HEK293 (cell line): ENCODE measurements around the gene MICAL3.

Source experiments
- CTCF ChIA-PET: fragments of 350-600 bp; formaldehyde crosslinking; extraction: SDS; loops from one replicate; lab custom pipeline; 2021; ENCODE audit warnings: antibody characterized with exemption; lab: Yijun Ruan, JAX
- POLR2A ChIA-PET: fragments of 300-600 bp; formaldehyde crosslinking; extraction: SDS; loops from one replicate; lab custom pipeline; 2020; ENCODE audit warnings: antibody characterized with exemption, inconsistent platforms; lab: Yijun Ruan, JAX
- H3K27ac ChIP-seq: fragments of 200-500 bp; sonication (Bioruptor generic); 2 replicates; pipeline ENCODE4 v1.5.1; 2014; ENCODE audit warnings: low read depth, low read length, control low read depth, inconsistent platforms; ENCODE audit errors: extremely low read depth
- H3K36me3 ChIP-seq, 2 experiments: fragments of 200-500 bp in 1 of 2; sonication (Bioruptor generic) in 1 of 2; 1 replicate in 1 of 2; 2 replicates in 1 of 2; pipeline ENCODE4 v1.5.1; 2014 to 2017; ENCODE audit warnings: inconsistent platforms in 2 of 2, low read length in 2 of 2; ENCODE audit not compliant: control insufficient read depth in 2 of 2, insufficient read depth in 1 of 2
- H3K4me1 ChIP-seq: fragments of 200-500 bp; sonication (Bioruptor generic); 2 replicates; pipeline ENCODE4 v1.5.1; 2014; ENCODE audit warnings: mild to moderate bottlenecking, low read length, inconsistent platforms; ENCODE audit not compliant: control insufficient read depth, insufficient read depth
- H3K4me3 ChIP-seq: 2 replicates; pipeline ENCODE4 v1.5.1; 2011; ENCODE audit warnings: low read depth, mild to moderate bottlenecking, control low read depth, low read length, moderate library complexity
- H3K9me3 ChIP-seq: fragments of 200-500 bp; sonication (Bioruptor generic); 2 replicates; pipeline ENCODE4 v1.5.1; 2014; ENCODE audit warnings: low read depth, low read length, inconsistent platforms; ENCODE audit not compliant: control insufficient read depth, insufficient read depth
- GLIS2 ChIP-seq: fragments of 450-650 bp; formaldehyde crosslinking; IDR thresholded peaks from 2 replicates; pipeline ENCODE4 v1.5.1; 2016; ENCODE audit warnings: missing biosample characterization, missing genetic modification characterization
- HOXC10 ChIP-seq: sonication (generic); formaldehyde crosslinking; IDR thresholded peaks from 2 replicates; pipeline ENCODE4 v1.8.1; 2023; ENCODE audit warnings: mild to moderate bottlenecking, missing genetic modification reagents
- HOXD13 ChIP-seq: sonication (generic); formaldehyde crosslinking; IDR thresholded peaks from 2 replicates; pipeline ENCODE4 v1.8.0; 2022; ENCODE audit warnings: missing genetic modification reagents, borderline replicate concordance
- KLF16 ChIP-seq: fragments of 450-650 bp; formaldehyde crosslinking; IDR thresholded peaks from 2 replicates; pipeline ENCODE4 v1.5.1; 2017; ENCODE audit warnings: missing biosample characterization, missing genetic modification characterization
- MZF1 ChIP-seq: fragments of 450-650 bp; formaldehyde crosslinking; IDR thresholded peaks from 2 replicates; pipeline ENCODE4 v1.5.1; 2017; ENCODE audit warnings: missing biosample characterization, missing genetic modification characterization, borderline replicate concordance
- SP2 ChIP-seq: fragments of 450-650 bp; formaldehyde crosslinking; IDR thresholded peaks from 2 replicates; pipeline ENCODE4 v1.5.1; 2016; ENCODE audit warnings: missing biosample characterization, missing genetic modification characterization
- TRIM28 ChIP-seq: IDR thresholded peaks from 2 replicates; pipeline ENCODE4 v1.6.1; 2011; ENCODE audit warnings: low read length, control low read depth, borderline replicate concordance
- ZBTB17 ChIP-seq: fragments of 450-650 bp; formaldehyde crosslinking; IDR thresholded peaks from 2 replicates; pipeline ENCODE4 v1.5.1; 2016; ENCODE audit warnings: missing biosample characterization, missing genetic modification characterization
- ZBTB44 ChIP-seq: fragments of 450-650 bp; IDR thresholded peaks from 2 replicates; pipeline ENCODE4 v1.5.1; 2018; ENCODE audit warnings: missing biosample characterization, mild to moderate bottlenecking, missing genetic modification characterization
- ZBTB8A ChIP-seq: fragments of 450-650 bp; formaldehyde crosslinking; IDR thresholded peaks from 2 replicates; pipeline ENCODE4 v1.5.1; 2016; ENCODE audit warnings: missing biosample characterization, missing genetic modification characterization
- ZFP41 ChIP-seq: fragments of 450-650 bp; formaldehyde crosslinking; IDR thresholded peaks from 2 replicates; pipeline ENCODE4 v1.5.1; 2016; ENCODE audit warnings: missing biosample characterization, missing genetic modification characterization, borderline replicate concordance
- ZIC2 ChIP-seq: fragments of 450-650 bp; formaldehyde crosslinking; IDR thresholded peaks from 2 replicates; pipeline ENCODE4 v1.5.1; 2016; ENCODE audit warnings: missing biosample characterization, missing genetic modification characterization
- ZNF133 ChIP-seq: fragments of 450-650 bp; formaldehyde crosslinking; IDR thresholded peaks from 2 replicates; pipeline ENCODE4 v1.5.1; 2016; ENCODE audit warnings: missing biosample characterization, missing genetic modification characterization
- ZNF175 ChIP-seq: fragments of 450-650 bp; formaldehyde crosslinking; IDR thresholded peaks from 2 replicates; pipeline ENCODE4 v1.5.1; 2016; ENCODE audit warnings: missing biosample characterization, missing genetic modification characterization
- ZNF211 ChIP-seq: fragments of 450-650 bp; formaldehyde crosslinking; IDR thresholded peaks from 2 replicates; pipeline ENCODE4 v1.5.1; 2016; ENCODE audit warnings: low read depth, missing biosample characterization, missing genetic modification characterization
- ZNF350 ChIP-seq: fragments of 450-650 bp; formaldehyde crosslinking; IDR thresholded peaks from 2 replicates; pipeline ENCODE4 v1.5.0; 2017; ENCODE audit warnings: missing biosample characterization, mild to moderate bottlenecking, missing genetic modification characterization
- ZNF37A ChIP-seq: fragments of 450-650 bp; IDR thresholded peaks from 2 replicates; pipeline ENCODE4 v1.5.1; 2018; ENCODE audit warnings: missing biosample characterization, missing genetic modification characterization
- ZNF513 ChIP-seq: fragments of 450-650 bp; IDR thresholded peaks from 2 replicates; pipeline ENCODE4 v1.5.1; 2018; ENCODE audit warnings: missing biosample characterization, missing genetic modification characterization
- ZNF549 ChIP-seq: fragments of 450-650 bp; IDR thresholded peaks from 2 replicates; pipeline ENCODE4 v1.5.1; 2018; ENCODE audit warnings: missing biosample characterization, missing genetic modification characterization, mild to moderate bottlenecking, inconsistent platforms, moderate library complexity
- ZNF560 ChIP-seq: fragments of 450-650 bp; formaldehyde crosslinking; IDR thresholded peaks from 2 replicates; pipeline ENCODE4 v1.5.1; 2017; ENCODE audit warnings: missing biosample characterization, missing genetic modification characterization, borderline replicate concordance
- ZNF561 ChIP-seq: fragments of 450-650 bp; IDR thresholded peaks from 2 replicates; pipeline ENCODE4 v1.5.1; 2018; ENCODE audit warnings: missing biosample characterization, missing genetic modification characterization, borderline replicate concordance
- ZNF600 ChIP-seq: fragments of 450-650 bp; formaldehyde crosslinking; IDR thresholded peaks from 2 replicates; pipeline ENCODE4 v1.5.1; 2016; ENCODE audit warnings: missing biosample characterization, missing genetic modification characterization
- ZNF830 ChIP-seq: fragments of 450-650 bp; IDR thresholded peaks from 2 replicates; pipeline ENCODE4 v1.5.0; 2018; ENCODE audit warnings: missing biosample characterization, missing genetic modification characterization, low read depth, mild to moderate bottlenecking, moderate library complexity
- ZSCAN30 ChIP-seq: fragments of 450-650 bp; IDR thresholded peaks from 2 replicates; pipeline ENCODE4 v1.5.1; 2018; ENCODE audit warnings: missing biosample characterization, mild to moderate bottlenecking, missing genetic modification characterization, moderate library complexity
- TF ChIP-seq, protein P1 (sequence below): fragments of 450-650 bp; formaldehyde crosslinking; IDR thresholded peaks from 2 replicates; pipeline ENCODE4 v1.5.1; 2016; ENCODE audit warnings: missing biosample characterization, missing genetic modification characterization
- TF ChIP-seq, protein P2 (sequence below): fragments of 450-650 bp; formaldehyde crosslinking; IDR thresholded peaks from 2 replicates; pipeline ENCODE4 v1.5.1; 2016; ENCODE audit warnings: missing biosample characterization, missing genetic modification characterization
- TF ChIP-seq, protein P3 (sequence below): fragments of 450-650 bp; formaldehyde crosslinking; optimal IDR thresholded peaks from 2 replicates; pipeline ENCODE3; 2016; ENCODE audit warnings: missing biosample characterization, mild to moderate bottlenecking, missing genetic modification characterization
- TF ChIP-seq, protein P4 (sequence below): fragments of 450-650 bp; formaldehyde crosslinking; IDR thresholded peaks from 2 replicates; pipeline ENCODE4 v1.5.1; 2017; ENCODE audit warnings: missing biosample characterization, missing genetic modification characterization

MICAL3 gene

DNA sequence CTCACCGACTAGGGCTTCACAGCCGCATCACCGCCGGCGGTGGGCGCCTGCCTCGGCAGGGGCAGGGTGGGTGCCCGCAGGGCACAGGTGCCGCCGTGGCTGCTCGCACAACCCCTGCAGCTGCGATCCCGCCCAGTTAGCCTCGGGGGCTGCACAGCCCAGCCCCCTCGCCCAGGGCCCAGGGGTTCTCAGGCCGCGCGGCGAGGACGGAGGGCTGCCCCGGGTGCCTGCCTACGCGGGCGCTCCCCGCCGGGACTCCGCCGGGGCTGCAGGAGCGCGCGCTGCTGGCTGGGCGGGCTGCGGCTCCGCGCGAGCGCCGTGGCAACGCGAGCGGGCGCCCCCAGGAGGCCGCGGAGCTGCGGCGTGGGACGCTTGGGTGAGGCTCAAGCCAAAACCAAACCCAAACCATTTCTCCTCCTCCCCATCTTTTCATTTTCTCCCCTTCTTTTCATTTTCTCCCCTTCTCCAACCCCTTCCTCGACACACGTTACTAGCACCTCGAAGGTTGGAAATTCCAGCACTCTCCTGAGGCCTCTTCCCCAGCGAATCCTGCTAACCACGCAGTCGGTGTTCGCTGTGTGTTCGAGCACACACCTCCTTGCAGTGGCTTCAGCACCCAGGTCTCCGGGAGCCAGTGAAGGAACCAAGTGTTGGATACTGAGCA is at the start of gene MICAL3:
TSS of gene MICAL3 (minus strand) at position 286 of the 664 bp plus-strand sequence. CDS start 117,749 bp downstream, outside the sequence.
- peak within 1 kb of the TSS; percentile 60 for H3K4me3 ChIP-seq
- no peaks in the 10 kb centered on the region for H3K9me3 ChIP-seq
- POLR2A ChIA-PET = interaction anchor here (0.5 to 2.6 kb wide), 8 partner anchors 7 to 106 kb away, joined by 3 to 11 read pairs (median 4); partner anchors contain the start of gene PEX26
- H3K4me1 ChIP-seq = peaks cover 5% of the 10 kb centered on the region
- H3K36me3 ChIP-seq = no peaks in the 10 kb centered on the region
- peak within 1 kb of the TSS; percentile 47; the same call in 1 of the 2 replicates for H3K27ac ChIP-seq
- CTCF ChIA-PET = interaction anchor here (0.6 to 5.1 kb wide), 14 partner anchors 9 to 279 kb away, joined by 3 to 48 read pairs (median 4); partner anchors contain the start of gene PEX26
- TF ChIP-seq ZSCAN30 (tag by site-specific recombination) (peak; percentile 61), MZF1 (tag by site-specific recombination) (peak; percentile 72; the same call in 1 of the 2 replicates), ZNF600 (tag by site-specific recombination) (peak; percentile 64), HOXC10 (CRISPR knock-in tag) (peak; percentile 44; the same call in 1 of the 2 replicates), ZNF175 (tag by site-specific recombination) (no peak), ZBTB8A (tag by site-specific recombination) (peak; percentile 86), TRIM28 (peak; percentile 51; the same call in 1 of the 2 replicates), ZNF549 (tag by site-specific recombination) (no peak), ZNF513 (tag by site-specific recombination) (no peak), ZNF133 (tag by site-specific recombination) (no peak), KLF16 (tag by site-specific recombination) (no peak), ZNF561 (tag by site-specific recombination) (peak; percentile 58; the same call in 1 of the 2 replicates), GLIS2 (tag by site-specific recombination) (peak; percentile 40; the same call in 1 of the 2 replicates), ZNF211 (no peak), ZNF37A (tag by site-specific recombination) (no peak), ZNF560 (tag by site-specific recombination) (no peak), ZIC2 (tag by site-specific recombination) (peak; percentile 70), ZNF350 (tag by site-specific recombination) (no peak), ZBTB44 (tag by site-specific recombination) (peak; percentile 48), ZFP41 (tag by site-specific recombination) (no peak), SP2 (peak; percentile 21; the same call in 1 of the 2 replicates), HOXD13 (no peak), ZNF830 (tag by site-specific recombination) (no peak), ZBTB17 (peak; percentile 38; the same call in 1 of the 2 replicates)
- TF ChIP-seq, protein P1, sequence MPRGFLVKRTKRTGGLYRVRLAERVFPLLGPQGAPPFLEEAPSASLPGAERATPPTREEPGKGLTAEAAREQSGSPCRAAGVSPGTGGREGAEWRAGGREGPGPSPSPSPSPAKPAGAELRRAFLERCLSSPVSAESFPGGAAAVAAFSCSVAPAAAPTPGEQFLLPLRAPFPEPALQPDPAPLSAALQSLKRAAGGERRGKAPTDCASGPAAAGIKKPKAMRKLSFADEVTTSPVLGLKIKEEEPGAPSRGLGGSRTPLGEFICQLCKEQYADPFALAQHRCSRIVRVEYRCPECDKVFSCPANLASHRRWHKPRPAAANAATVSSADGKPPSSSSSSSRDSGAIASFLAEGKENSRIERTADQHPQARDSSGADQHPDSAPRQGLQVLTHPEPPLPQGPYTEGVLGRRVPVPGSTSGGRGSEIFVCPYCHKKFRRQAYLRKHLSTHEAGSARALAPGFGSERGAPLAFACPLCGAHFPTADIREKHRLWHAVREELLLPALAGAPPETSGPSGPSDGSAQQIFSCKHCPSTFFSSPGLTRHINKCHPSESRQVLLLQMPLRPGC (tag by site-specific recombination) = peak; percentile 59
- TF ChIP-seq, protein P2, sequence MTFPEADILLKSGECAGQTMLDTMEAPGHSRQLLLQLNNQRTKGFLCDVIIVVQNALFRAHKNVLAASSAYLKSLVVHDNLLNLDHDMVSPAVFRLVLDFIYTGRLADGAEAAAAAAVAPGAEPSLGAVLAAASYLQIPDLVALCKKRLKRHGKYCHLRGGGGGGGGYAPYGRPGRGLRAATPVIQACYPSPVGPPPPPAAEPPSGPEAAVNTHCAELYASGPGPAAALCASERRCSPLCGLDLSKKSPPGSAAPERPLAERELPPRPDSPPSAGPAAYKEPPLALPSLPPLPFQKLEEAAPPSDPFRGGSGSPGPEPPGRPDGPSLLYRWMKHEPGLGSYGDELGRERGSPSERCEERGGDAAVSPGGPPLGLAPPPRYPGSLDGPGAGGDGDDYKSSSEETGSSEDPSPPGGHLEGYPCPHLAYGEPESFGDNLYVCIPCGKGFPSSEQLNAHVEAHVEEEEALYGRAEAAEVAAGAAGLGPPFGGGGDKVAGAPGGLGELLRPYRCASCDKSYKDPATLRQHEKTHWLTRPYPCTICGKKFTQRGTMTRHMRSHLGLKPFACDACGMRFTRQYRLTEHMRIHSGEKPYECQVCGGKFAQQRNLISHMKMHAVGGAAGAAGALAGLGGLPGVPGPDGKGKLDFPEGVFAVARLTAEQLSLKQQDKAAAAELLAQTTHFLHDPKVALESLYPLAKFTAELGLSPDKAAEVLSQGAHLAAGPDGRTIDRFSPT (tag by site-specific recombination) = peak; percentile 84
- TF ChIP-seq, protein P3, sequence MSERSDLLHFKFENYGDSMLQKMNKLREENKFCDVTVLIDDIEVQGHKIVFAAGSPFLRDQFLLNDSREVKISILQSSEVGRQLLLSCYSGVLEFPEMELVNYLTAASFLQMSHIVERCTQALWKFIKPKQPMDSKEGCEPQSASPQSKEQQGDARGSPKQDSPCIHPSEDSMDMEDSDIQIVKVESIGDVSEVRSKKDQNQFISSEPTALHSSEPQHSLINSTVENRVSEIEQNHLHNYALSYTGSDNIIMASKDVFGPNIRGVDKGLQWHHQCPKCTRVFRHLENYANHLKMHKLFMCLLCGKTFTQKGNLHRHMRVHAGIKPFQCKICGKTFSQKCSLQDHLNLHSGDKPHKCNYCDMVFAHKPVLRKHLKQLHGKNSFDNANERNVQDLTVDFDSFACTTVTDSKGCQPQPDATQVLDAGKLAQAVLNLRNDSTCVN = peak; percentile 46
- TF ChIP-seq, protein P4, sequence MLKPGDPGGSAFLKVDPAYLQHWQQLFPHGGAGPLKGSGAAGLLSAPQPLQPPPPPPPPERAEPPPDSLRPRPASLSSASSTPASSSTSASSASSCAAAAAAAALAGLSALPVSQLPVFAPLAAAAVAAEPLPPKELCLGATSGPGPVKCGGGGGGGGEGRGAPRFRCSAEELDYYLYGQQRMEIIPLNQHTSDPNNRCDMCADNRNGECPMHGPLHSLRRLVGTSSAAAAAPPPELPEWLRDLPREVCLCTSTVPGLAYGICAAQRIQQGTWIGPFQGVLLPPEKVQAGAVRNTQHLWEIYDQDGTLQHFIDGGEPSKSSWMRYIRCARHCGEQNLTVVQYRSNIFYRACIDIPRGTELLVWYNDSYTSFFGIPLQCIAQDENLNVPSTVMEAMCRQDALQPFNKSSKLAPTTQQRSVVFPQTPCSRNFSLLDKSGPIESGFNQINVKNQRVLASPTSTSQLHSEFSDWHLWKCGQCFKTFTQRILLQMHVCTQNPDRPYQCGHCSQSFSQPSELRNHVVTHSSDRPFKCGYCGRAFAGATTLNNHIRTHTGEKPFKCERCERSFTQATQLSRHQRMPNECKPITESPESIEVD (tag by site-specific recombination) = no peak
